GM18951 (cell line): ENCODE results near the gene MTHFS.

ENCODE experiments used
- POLR2A ChIP-seq: IDR thresholded peaks from 4 replicates; pipeline ENCODE4 v1.6.1; 2011; ENCODE audit warnings: mild to moderate bottlenecking; ENCODE audit not compliant: insufficient read length, insufficient read depth; ENCODE audit errors: extremely low read depth
- in situ Hi-C: fragments of 300-500 bp; cut with MboI; formaldehyde crosslinking; loops from one replicate; pipeline ENCODE4 v1.12.0; 2022; ENCODE audit warnings: low sequenced_read_pairs, mixed read lengths, inconsistent platforms; ENCODE audit not compliant: unreplicated experiment

Gene MTHFS

DNA sequence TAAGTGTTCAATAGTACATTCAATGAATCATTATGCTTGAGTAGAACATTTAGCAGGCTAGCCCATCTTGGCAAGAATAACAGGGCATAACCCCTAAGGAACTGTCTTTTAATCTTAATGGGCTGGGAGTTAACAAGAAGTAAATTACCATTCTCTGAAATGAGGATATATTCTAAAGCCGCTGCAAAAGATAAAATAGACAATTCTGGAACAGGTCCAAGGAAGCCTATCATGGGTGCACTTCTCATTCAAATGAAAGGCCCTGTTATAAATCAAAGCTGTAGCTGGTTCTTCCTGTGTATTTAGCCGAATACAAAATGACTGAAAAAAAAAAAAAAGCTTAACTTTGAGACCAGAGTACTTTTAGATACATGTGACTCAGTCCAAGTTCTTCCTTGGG, 15.6 kb downstream of the MTHFS start:
- in situ Hi-C loops = loop anchor here (25.0 kb wide), 1 partner anchor 281 kb away; the partner anchor contains the start of gene FAH
- no peak for TF ChIP-seq POLR2A

DNA sequence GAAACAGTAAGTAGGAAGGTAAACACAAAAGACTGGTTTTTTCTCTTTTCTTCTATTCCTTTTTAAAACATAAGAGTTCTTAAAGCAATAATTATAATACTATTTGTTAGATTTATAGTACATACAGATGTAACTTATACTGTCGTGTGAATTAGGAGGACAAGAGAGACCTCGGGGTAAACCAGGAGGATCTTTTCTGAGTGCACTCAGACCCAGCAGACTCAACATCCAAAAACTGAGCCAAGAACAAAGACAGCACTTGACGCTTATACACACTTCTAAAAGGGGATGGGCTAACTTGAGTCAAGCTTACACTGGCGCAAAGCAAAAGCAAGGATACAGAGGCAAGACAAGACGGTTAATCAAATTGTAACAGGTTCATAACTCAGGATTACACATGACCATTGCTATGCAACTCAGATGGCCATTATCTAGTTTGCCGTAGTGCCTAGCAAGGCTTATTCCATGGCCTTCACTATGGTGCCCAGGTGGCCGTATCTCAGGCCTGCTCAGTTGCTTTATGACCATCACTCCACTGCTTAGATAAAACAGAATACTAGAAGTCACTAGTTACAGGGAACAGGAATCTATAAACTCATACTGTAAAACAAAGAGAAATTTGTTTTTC, 18.6 kb downstream of the MTHFS start:
- in situ Hi-C loops = loop anchor here (25.0 kb wide), 1 partner anchor 284 kb away; the partner anchor contains the start of gene FAH

DNA sequence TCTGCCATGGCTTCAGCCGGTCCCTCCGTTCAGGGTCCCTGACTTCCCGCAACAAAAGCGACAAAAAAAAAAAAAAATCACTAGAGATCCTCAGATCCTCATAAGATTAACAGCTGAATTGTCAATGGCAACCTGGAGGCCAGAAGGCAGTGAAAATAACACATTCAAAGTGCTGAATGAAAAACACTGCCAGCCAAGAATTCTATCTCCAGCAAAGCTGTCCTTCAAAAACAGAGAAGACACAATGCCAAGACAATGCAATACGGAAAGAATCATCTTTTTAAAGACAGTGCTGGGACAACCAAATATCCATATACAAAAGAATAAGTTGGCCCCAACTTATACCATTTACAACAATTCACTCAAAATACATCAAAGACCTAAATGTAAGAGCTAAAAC, 21.6 kb downstream of the MTHFS start:
- no peak for TF ChIP-seq POLR2A
- in situ Hi-C loops = loop anchor here (25.0 kb wide), 1 partner anchor 287 kb away; the partner anchor contains the start of gene FAH

More for the DNA sequence above, 18.6 kb downstream of the MTHFS start:
- TF ChIP-seq POLR2A = no peak

- TF ChIP-seq POLR2A = no peak
- in situ Hi-C loops = no loop called here
These were observed 22.6 kb downstream of the MTHFS start for GRCh38 chr15:79874242-79874641.

- no peak for TF ChIP-seq POLR2A
- in situ Hi-C loops = no loop called here
These were observed 24.3 kb downstream of the MTHFS start for GRCh38 chr15:79872358-79873017.

GRCh38 chr15:79868554-79868953, 28.3 kb downstream of the MTHFS start:
- no peak for TF ChIP-seq POLR2A
- in situ Hi-C loops = no loop called here

GRCh38 chr15:79863886-79864285, 32.9 kb downstream of the MTHFS start:
- TF ChIP-seq POLR2A = no peak
- in situ Hi-C loops = no loop called here

- no peak for TF ChIP-seq POLR2A
- in situ Hi-C loops = no loop called here
These were observed 34.6 kb downstream of the MTHFS start for GRCh38 chr15:79862191-79862590.

GRCh38 chr15:79860661-79861060, 36.2 kb downstream of the MTHFS start:
- TF ChIP-seq POLR2A = no peak
- in situ Hi-C loops = no loop called here

DNA sequence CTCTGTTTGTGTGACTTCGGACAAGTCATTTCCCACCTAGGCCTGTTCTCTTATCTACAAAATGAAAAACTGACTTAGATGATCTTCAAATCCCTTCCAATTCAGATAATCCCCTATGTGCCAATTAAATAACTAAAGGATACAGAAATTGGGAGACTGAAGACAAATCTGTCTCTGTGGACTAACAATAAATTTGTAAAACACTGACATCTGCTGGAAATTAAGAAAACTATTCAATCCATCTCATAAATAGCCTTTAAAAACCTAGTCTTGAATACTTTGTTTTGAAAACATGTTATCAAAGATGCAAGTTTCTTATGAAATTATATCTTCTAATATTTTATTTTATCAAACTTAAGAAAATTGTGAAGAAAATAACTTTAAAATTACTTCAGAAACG, 38.3 kb downstream of the MTHFS start:
- in situ Hi-C loops = no loop called here
- TF ChIP-seq POLR2A = no peak

DNA sequence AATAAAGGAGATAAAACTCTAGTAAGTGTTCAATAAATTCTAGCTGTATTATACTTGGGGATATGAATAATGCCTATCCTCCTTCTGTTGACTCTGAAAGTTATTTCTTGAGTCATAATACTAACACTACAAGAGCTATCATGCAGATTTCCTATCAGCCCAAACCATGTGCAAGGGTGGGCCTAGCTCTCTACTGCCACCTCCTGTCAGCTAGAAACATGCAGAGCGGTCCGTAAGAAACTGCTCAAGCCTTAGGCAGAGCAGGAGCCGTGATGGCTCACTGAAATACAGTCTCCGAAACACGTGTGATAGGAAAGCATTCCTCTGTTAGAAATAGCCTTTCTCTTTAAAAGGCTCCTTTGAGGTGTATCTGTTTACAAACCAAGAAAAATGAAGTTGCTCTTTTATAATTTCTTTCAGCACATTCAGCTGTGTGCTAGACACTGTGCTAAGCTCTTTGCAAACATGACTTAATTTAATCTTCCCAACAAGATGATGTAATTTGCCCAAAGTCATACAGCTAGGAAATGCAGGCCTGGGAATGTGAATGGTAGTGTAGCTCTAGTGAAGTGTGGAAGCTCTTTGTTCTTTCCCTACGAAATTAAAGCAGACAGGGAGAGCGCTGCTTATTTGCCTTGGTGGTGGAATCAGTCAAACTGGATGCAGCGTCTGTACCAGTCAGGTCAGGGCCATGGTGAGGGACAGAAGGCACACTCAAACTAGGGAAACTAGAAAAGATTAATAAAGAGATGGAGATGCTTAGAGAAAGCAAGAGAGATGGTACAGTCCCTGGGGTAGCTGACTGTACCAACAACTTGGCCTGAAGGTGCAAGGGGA, 43.1 kb downstream of the MTHFS start:
- in situ Hi-C loops = no loop called here
- TF ChIP-seq POLR2A = no peak

DNA sequence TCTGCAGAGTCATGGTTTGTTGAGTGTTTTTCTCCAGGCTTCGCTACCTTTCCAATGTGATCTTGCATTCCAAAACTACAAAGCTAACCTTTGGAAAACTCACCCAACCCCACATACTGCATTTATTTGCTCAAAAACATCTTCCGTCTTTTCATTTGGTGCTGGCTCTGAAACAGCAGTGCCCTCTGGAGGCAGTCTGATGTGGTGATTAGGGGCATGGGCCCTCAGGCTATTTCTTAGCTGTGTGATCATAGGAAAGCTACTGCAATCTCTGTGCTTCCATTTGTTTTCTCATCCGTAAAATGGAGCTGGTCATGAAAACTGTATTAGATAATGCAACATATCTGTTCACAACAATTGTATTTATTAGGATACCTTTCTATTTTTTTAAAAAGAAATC, 47.0 kb downstream of the MTHFS start:
- in situ Hi-C loops = no loop called here
- TF ChIP-seq POLR2A = no peak

- in situ Hi-C loops = no loop called here
- TF ChIP-seq POLR2A = no peak
These were observed 50.3 kb downstream of the MTHFS start for GRCh38 chr15:79846539-79846938.
